Left lung (tissue), 10 donors: ENCODE results near the gene C1QL4. TPM values are rescaled to one million over a fixed set of nuclear protein-coding genes. Genes with fewer than 3 reads are reported as not detected.
A peak's percentile ranks its signal among the peaks of the same experiment; 100 is the strongest.
"Not testable (repeated sequence)": the region's sequence is repeated elsewhere in the genome, so short reads cannot be mapped to it uniquely, and the experiment has no call there.

ENCODE experiments used
- ATAC-seq: fragments of 200-7000 bp; cut with Tn5 transposase; one replicate; pipeline ENCODE4 v1.9.1; 2020; ENCODE audit warnings: moderate library complexity
- DNase-seq, 4 donors: peaks; one replicate each; pipeline ENCODE4 v3.0.0-alpha.2; 2013 to 2020
- H3K27ac ChIP-seq, 2 donors: fragments of 200-600 bp; sonication (generic) in 1 of 2; one replicate each; pipeline versions ENCODE4 v1.5.0 to v1.8.0; 2020 to 2021
- H3K27me3 ChIP-seq, 2 donors: fragments of 200-600 bp; sonication (generic) in 1 of 2; one replicate each; pipeline versions ENCODE4 v1.5.0 to v1.8.0; 2020 to 2021
- H3K36me3 ChIP-seq, 2 donors: fragments of 200-600 bp; sonication (generic) in 1 of 2; one replicate each; pipeline versions ENCODE4 v1.5.0 to v1.8.0; 2020 to 2021
- H3K4me1 ChIP-seq, 2 donors: fragments of 200-600 bp; one replicate each; pipeline ENCODE4 v1.8.0; 2021
- H3K4me3 ChIP-seq, 2 donors: fragments of 200-600 bp; sonication (generic) in 1 of 2; one replicate each; pipeline versions ENCODE4 v1.5.0 to v1.8.0; 2020 to 2021; ENCODE audit warnings: mild to moderate bottlenecking in 1 of 2
- H3K9me3 ChIP-seq, 2 donors: fragments of 200-600 bp; sonication (generic) in 1 of 2; one replicate each; pipeline versions ENCODE4 v1.5.0 to v1.8.0; 2020 to 2021
- CTCF ChIP-seq, 2 donors: fragments of 200-600 bp; sonication (generic) in 1 of 2; IDR thresholded peaks; one replicate each; pipeline versions ENCODE4 v1.5.0 to v1.8.0; 2021; ENCODE audit warnings: antibody characterized with exemption in 2 of 2
- intact Hi-C, 2 donors: fragments of 100-400 bp; cut with DNase I; formaldehyde crosslinking; loops; one replicate each; pipeline versions ENCODE4 v1.11.2 to v1.14.2; 2022
- polyA plus RNA-seq, 6 donors: library from polyadenylated mRNA; unstranded; fragments of 120-200 nt; gene quantifications; one replicate each; pipeline ENCODE4 v1.2.1, GENCODE V29; 2013; ENCODE audit not compliant: insufficient read length in 6 of 6
- total RNA-seq, 2 donors: library from RNA; stranded (reverse); fragmentation: NEBNext Ultra II Directional; extraction: Animal tissue kit (Norgen Biotek cat#: 25700); gene quantifications; one replicate each; pipeline ENCODE4 v1.2.1, GENCODE V29; 2021
- donor health status: DM: no; HTN: yes; CAD: no.
- donor health status: DM: no; HTN: no; CAD: no.

C1QL4 gene
- total and polyA plus RNA-seq, 8 donors: 0.07 TPM; not detected in 7

GRCh38 chr12:49323524-49324097 is 13.4 kb downstream of the C1QL4 start:
- Histone ChIP-seq H3K4me3 (peak overlapping the region; percentile 38 to 66), H3K9me3 (no peaks in the 10 kb centered on the region), H3K36me3 (no peaks in the 10 kb centered on the region), H3K27me3 (no peaks in the 10 kb centered on the region), H3K4me1 (peaks cover 3 to 17% of the 10 kb centered on the region in 2 donors), H3K27ac (no peak overlapping the region)
- DNase-seq (no peak), ATAC-seq (no peak)
- intact Hi-C loops: no loop called here
- no peak for TF ChIP-seq CTCF (IDR thresholded peaks at IDR 0.05)

GRCh38 chr12:49322708-49323523 is 14.1 kb downstream of the C1QL4 start, which contains the start of gene TROAP:
Gene TROAP, plus strand, starts transcription at chr12:49323255. Its CDS starts 354 bp downstream, at chr12:49323609.
- ATAC-seq: peak; percentile 100
- DNase-seq: peak; percentile 97 to 99 (median 98)
- peak within 1 kb of the TSS in 1 of 2 donors; percentile 70 for H3K27ac ChIP-seq

GRCh38 chr12:49322367-49322707 is 14.7 kb downstream of the C1QL4 start:
- Histone ChIP-seq H3K9me3 (no peaks in the 10 kb centered on the region), H3K27me3 (no peaks in the 10 kb centered on the region), H3K4me3 (peak overlapping the region; percentile 62 to 66), H3K4me1 (peaks cover 3 to 17% of the 10 kb centered on the region in 2 donors), H3K36me3 (no peaks in the 10 kb centered on the region), H3K27ac (peak overlapping the region in 1 of 2 donors; percentile 70)
- intact Hi-C loops: no loop called here
- TF ChIP-seq CTCF (IDR thresholded peaks at IDR 0.05): no peak
- no peak for DNase-seq
- ATAC-seq: no peak

More at GRCh38 chr12:49322708-49323523, 14.1 kb downstream of the C1QL4 start, which contains the start of gene TROAP:
- peaks cover 3 to 17% of the 10 kb centered on the region in 2 donors for H3K4me1 ChIP-seq
- peak within 1 kb of the TSS; percentile 62 to 66 for H3K4me3 ChIP-seq
- H3K9me3 ChIP-seq: no peaks in the 10 kb centered on the region
- TF ChIP-seq CTCF (IDR thresholded peaks at IDR 0.05): no peak
- no peaks in the 10 kb centered on the region for H3K27me3 ChIP-seq
- intact Hi-C loops: no loop called here
- H3K36me3 ChIP-seq: no peaks in the 10 kb centered on the region

- H3K9me3 ChIP-seq, DNase-seq, H3K4me3 ChIP-seq, H3K27ac ChIP-seq, H3K36me3 ChIP-seq, intact Hi-C loops, H3K27me3 ChIP-seq, ATAC-seq: not testable (repeated sequence)
- peaks cover 3 to 17% of the 10 kb centered on the region in 2 donors for H3K4me1 ChIP-seq
Measured at GRCh38 chr12:49320411-49321103, 16.4 kb downstream of the C1QL4 start.

GRCh38 chr12:49317118-49317517 is 19.9 kb downstream of the C1QL4 start:
- H3K9me3 ChIP-seq, H3K27ac ChIP-seq, H3K4me1 ChIP-seq, H3K4me3 ChIP-seq, H3K27me3 ChIP-seq, ATAC-seq, DNase-seq, H3K36me3 ChIP-seq, intact Hi-C loops: not testable (repeated sequence)

GRCh38 chr12:49314811-49315210 is 22.2 kb downstream of the C1QL4 start:
- no peaks in the 10 kb centered on the region for H3K4me1 ChIP-seq
- no peak for DNase-seq
- no peaks in the 10 kb centered on the region for H3K36me3 ChIP-seq
- no peaks in the 10 kb centered on the region for H3K9me3 ChIP-seq
- peaks cover 0 to 16% of the 10 kb centered on the region in 2 donors for H3K27me3 ChIP-seq
- no peak for TF ChIP-seq CTCF (IDR thresholded peaks at IDR 0.05)
- ATAC-seq: no peak
- intact Hi-C loops: no loop called here
- no peak overlapping the region for H3K27ac ChIP-seq
- H3K4me3 ChIP-seq: no peak overlapping the region

GRCh38 chr12:49310451-49311000 is 26.5 kb downstream of the C1QL4 start:
- DNase-seq, H3K36me3 ChIP-seq, H3K4me1 ChIP-seq, H3K9me3 ChIP-seq, intact Hi-C loops, H3K27ac ChIP-seq, H3K4me3 ChIP-seq, ATAC-seq: not testable (repeated sequence)
- peaks cover 0 to 39% of the 10 kb centered on the region in 2 donors for H3K27me3 ChIP-seq
